Measurements from ENCODE around the gene FAM47B.

FAM47B gene

GRCh38 chrX:34956916-34957315, 14.3 kb downstream of the FAM47B start:
- no peaks in the 10 kb centered on the region for H3K4me1 ChIP-seq (ENCODE audit: control insufficient read depth, insufficient read depth, low read length)
- H3K9me3 ChIP-seq (ENCODE audit: control insufficient read depth, low read length), result no peaks in the 10 kb centered on the region
- H3K4me3 ChIP-seq (ENCODE audit: low read length), result no peak overlapping the region
- H3K9ac ChIP-seq (ENCODE audit: low read length), result no peak overlapping the region
- H3K27me3 ChIP-seq (ENCODE audit: control insufficient read depth, insufficient read depth, low read length), result no peaks in the 10 kb centered on the region
- no peaks in the 10 kb centered on the region for H3K36me3 ChIP-seq (ENCODE audit: control insufficient read depth, insufficient read depth, low read length)

GRCh38 chrX:34961662-34962061, 19.1 kb downstream of the FAM47B start:
- no peaks in the 10 kb centered on the region for H3K9me3 ChIP-seq (ENCODE audit: control insufficient read depth, low read length)
- no peaks in the 10 kb centered on the region for H3K27me3 ChIP-seq (ENCODE audit: control insufficient read depth, insufficient read depth, low read length)
- no peak overlapping the region for H3K9ac ChIP-seq (ENCODE audit: low read length)

GRCh38 chrX:34972206-34972605, 29.6 kb downstream of the FAM47B start:
- H3K27me3 ChIP-seq (ENCODE audit: control insufficient read depth, insufficient read depth, low read length), result no peaks in the 10 kb centered on the region
- H3K36me3 ChIP-seq (ENCODE audit: control insufficient read depth, insufficient read depth, low read length), result no peaks in the 10 kb centered on the region
- no peak overlapping the region for H3K9ac ChIP-seq (ENCODE audit: low read length)
- no peaks in the 10 kb centered on the region for H3K9me3 ChIP-seq (ENCODE audit: control insufficient read depth, low read length)
- H3K4me3 ChIP-seq (ENCODE audit: low read length), result no peak overlapping the region
- no peaks in the 10 kb centered on the region for H3K4me1 ChIP-seq (ENCODE audit: control insufficient read depth, insufficient read depth, low read length)

More at GRCh38 chrX:34961662-34962061, 19.1 kb downstream of the FAM47B start:
- Histone ChIP-seq H3K4me3 (ENCODE audit: low read length) (no peak overlapping the region), H3K36me3 (ENCODE audit: control insufficient read depth, insufficient read depth, low read length) (no peaks in the 10 kb centered on the region), H3K4me1 (ENCODE audit: control insufficient read depth, insufficient read depth, low read length) (no peaks in the 10 kb centered on the region)

GRCh38 chrX:34978171-34978570, 35.6 kb downstream of the FAM47B start:
- Histone ChIP-seq H3K27me3 (ENCODE audit: control insufficient read depth, insufficient read depth, low read length) (no peaks in the 10 kb centered on the region), H3K9ac (ENCODE audit: low read length) (no peak overlapping the region), H3K36me3 (ENCODE audit: control insufficient read depth, insufficient read depth, low read length) (no peaks in the 10 kb centered on the region), H3K4me1 (ENCODE audit: control insufficient read depth, insufficient read depth, low read length) (no peaks in the 10 kb centered on the region), H3K9me3 (ENCODE audit: control insufficient read depth, low read length) (no peaks in the 10 kb centered on the region), H3K4me3 (ENCODE audit: low read length) (no peak overlapping the region)

- Histone ChIP-seq H3K27me3 (ENCODE audit: control insufficient read depth, insufficient read depth, low read length) (no peaks in the 10 kb centered on the region), H3K4me1 (ENCODE audit: control insufficient read depth, insufficient read depth, low read length) (no peaks in the 10 kb centered on the region), H3K9me3 (ENCODE audit: control insufficient read depth, low read length) (no peaks in the 10 kb centered on the region), H3K9ac (ENCODE audit: low read length) (no peak overlapping the region), H3K36me3 (ENCODE audit: control insufficient read depth, insufficient read depth, low read length) (no peaks in the 10 kb centered on the region), H3K4me3 (ENCODE audit: low read length) (no peak overlapping the region)
These were observed 45.0 kb downstream of the FAM47B start for GRCh38 chrX:34987646-34988045.
